DND-41 (cell line): ENCODE results near the gene PAQR4.

Experiments
- ATAC-seq: fragments of 200-7000 bp; cut with Tn5 transposase; 3 replicates; pipeline ENCODE4 v1.9.1; 2021; ENCODE audit warnings: low read depth; ENCODE audit not compliant: insufficient read depth
- DNase-seq: peaks from one replicate; pipeline ENCODE4 v3.0.0-alpha.2; 2020
- H2AFZ ChIP-seq: 2 replicates; pipeline ENCODE4 v1.6.0; 2012; ENCODE audit warnings: low read depth, low read length
- H3K27ac ChIP-seq: 2 replicates; pipeline ENCODE4 v1.5.1; 2012; ENCODE audit warnings: low read length, inconsistent platforms
- H3K27me3 ChIP-seq: fragments of 200-600 bp; sonication (generic); 2 replicates; pipeline ENCODE4 v1.6.0; 2012; ENCODE audit warnings: low read length, mild to moderate bottlenecking, inconsistent platforms; ENCODE audit not compliant: insufficient read depth, poor library complexity
- H3K36me3 ChIP-seq: 2 replicates; pipeline ENCODE4 v1.5.1; 2012; ENCODE audit warnings: low read length, inconsistent platforms; ENCODE audit not compliant: insufficient read depth
- H3K4me1 ChIP-seq: 2 replicates; pipeline ENCODE4 v1.5.1; 2012; ENCODE audit warnings: mild to moderate bottlenecking, low read length; ENCODE audit not compliant: insufficient read depth
- H3K4me2 ChIP-seq: 2 replicates; pipeline ENCODE4 v1.6.0; 2012; ENCODE audit warnings: mild to moderate bottlenecking, moderate library complexity, low read length, inconsistent platforms; ENCODE audit not compliant: insufficient read depth
- H3K4me3 ChIP-seq, 2 experiments: fragments of 200-600 bp in 1 of 2; shearing (Covaris generic) in 1 of 2; 2 replicates each; pipeline ENCODE4 v1.5.1; 2012 to 2016; ENCODE audit warnings: inconsistent platforms in 2 of 2, low read length in 2 of 2, mild to moderate bottlenecking in 2 of 2, low read depth in 1 of 2, moderate library complexity in 1 of 2
- H3K79me2 ChIP-seq: 2 replicates; pipeline ENCODE4 v1.6.0; 2012; ENCODE audit warnings: low read length, inconsistent platforms; ENCODE audit not compliant: insufficient read depth
- H3K9ac ChIP-seq: 2 replicates; pipeline ENCODE4 v1.6.0; 2012; ENCODE audit warnings: low read depth, mild to moderate bottlenecking, inconsistent platforms, low read length, moderate library complexity
- H3K9me3 ChIP-seq: 2 replicates; pipeline ENCODE4 v1.5.1; 2012; ENCODE audit warnings: low read length, moderate library complexity, mild to moderate bottlenecking, inconsistent platforms; ENCODE audit not compliant: insufficient read depth, severe bottlenecking
- H4K20me1 ChIP-seq: 2 replicates; pipeline ENCODE4 v1.6.0; 2012; ENCODE audit warnings: low read length; ENCODE audit not compliant: insufficient read depth
- CTCF ChIP-seq: IDR thresholded peaks from 2 replicates; pipeline ENCODE4 v1.5.1; 2012; ENCODE audit warnings: borderline replicate concordance, low read length, moderate library complexity, mild to moderate bottlenecking; ENCODE audit not compliant: poor library complexity, severe bottlenecking; ENCODE audit errors: extremely low read depth
- EZH2 ChIP-seq: IDR thresholded peaks from 3 replicates; pipeline ENCODE4 v1.6.1; 2012; ENCODE audit warnings: borderline replicate concordance, low read depth, mild to moderate bottlenecking, moderate library complexity, low read length, inconsistent platforms; ENCODE audit not compliant: severe bottlenecking

Gene PAQR4

GRCh38 chr16:3022684-3023414, 53.7 kb downstream of the PAQR4 start:
- Histone ChIP-seq H3K4me3 (peak overlapping the region in 1 of 2 experiments; percentile 67; a peak in 3 of 4 replicates), H3K9me3 (no peaks in the 10 kb centered on the region), H3K27ac (peak overlapping the region; percentile 94), H4K20me1 (peaks cover 23% of the 10 kb centered on the region), H3K27me3 (no peaks in the 10 kb centered on the region), H3K4me1 (peaks cover 60% of the 10 kb centered on the region), H2AFZ (no peak overlapping the region), H3K9ac (peak overlapping the region; percentile 70), H3K36me3 (peaks cover 22% of the 10 kb centered on the region), H3K79me2 (peaks cover 12% of the 10 kb centered on the region), H3K4me2 (peak overlapping the region; percentile 81)
- TF ChIP-seq EZH2 (no peak), CTCF (no peak)
- no peak for ATAC-seq
- DNase-seq = no peak
